Activated CD8-positive, alpha-beta memory T cell treated with anti-CD3 and anti-CD28 coated beads, Interleukin-2, amount 50 U/mL, for 1 hour (primary cell): ENCODE results near the gene ROR1.
"Not testable (repeated sequence)": the region's sequence is repeated elsewhere in the genome, so short reads cannot be mapped to it uniquely, and the experiment has no call there.

Experiments used
- DNase-seq: peaks from one replicate; pipeline ENCODE4 v3.0.0-alpha.2; 2020; ENCODE audit errors: extremely low read depth

ROR1 gene

DNA sequence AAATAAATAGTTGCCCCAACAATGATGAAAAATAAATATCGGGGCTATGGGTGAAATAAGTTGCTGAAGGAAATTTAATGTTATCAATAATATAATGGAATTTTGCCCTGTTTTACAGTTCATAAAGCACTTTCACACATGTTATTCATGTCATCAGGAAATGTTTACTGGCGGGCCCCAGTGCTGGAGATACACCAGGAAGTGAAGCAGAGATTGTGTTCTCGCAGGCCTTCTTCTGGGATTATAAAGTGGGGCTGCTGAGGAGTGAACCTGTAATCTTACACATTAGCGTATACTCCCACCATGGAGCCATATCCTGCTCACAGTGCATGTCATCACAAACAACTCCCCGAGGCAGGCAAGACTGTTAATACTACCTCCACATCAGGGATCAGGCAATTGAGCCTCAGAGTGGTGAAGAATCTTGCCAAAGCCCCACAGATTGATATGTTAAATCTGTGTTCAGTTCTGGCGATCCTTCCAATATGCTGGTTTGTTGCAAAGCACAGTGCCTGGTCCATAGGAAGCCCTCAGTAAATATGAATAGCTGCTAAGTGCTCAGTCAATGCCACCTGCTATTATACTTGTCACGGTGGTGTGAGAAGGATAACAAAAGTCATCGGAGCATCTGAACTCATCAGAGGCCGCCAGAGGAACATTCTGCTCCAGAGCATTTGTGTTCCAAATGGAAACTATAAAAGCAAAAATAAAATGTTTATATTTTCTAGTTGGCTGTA lies 325.2 kb downstream of the ROR1 start:
- no peak for DNase-seq

DNA sequence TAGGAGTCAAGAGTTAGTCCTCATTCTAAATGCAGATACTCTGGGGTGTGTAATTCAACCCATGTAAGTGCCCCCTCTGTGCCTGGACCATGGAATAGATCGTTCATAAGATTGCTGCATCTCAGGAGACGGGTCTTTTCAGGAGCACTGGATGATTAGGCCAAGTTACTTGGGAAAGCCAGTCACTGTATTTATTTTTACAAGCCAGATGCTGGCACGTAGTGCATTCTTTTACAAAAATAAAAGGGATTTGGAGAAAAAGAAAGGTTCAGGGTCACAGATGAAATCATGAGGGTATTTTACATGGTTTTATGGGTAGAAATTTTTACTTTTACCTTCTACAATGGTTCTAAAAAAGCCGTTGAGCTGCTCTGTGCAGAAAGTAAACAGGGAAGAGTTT lies 327.0 kb downstream of the ROR1 start:
- DNase-seq: no peak

DNA sequence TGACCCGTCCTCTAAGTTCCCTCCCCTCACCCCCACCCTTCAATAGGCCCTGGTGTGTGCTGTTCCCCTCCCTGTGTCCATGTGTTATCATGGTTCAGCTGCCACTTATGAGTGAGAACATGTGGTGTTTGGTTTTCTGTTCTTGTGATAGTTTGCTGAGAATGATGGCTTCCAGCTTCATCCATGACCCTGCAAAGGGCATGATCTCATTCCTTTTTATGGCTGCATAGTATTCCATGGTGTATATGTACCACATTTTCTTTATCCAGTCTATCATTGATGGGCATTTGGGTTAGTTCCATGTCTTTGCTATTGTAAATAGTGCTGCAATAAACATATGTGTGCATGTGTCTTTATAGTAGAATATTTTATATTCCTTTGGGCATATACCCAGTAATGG lies 330.8 kb downstream of the ROR1 start:
- not testable (repeated sequence) for DNase-seq

DNA sequence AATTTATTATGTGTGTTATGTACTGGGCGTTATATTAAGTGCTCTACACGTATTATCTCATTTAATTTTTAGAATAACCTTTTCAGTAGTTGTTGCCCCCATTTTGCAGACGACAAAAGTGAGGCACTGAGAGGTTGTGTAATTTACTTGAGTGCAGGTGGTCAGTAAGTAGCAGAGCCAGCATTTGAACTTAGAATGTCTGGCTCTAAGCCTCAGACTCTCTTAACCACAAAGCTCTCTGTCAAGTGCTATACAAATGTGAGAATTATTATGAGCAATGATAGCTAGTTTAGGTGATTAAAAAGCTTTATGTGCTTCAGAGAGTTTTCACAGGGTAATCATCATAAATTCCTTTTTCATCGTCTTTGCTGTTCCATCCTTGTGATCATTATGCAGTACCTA lies 333.3 kb downstream of the ROR1 start:
- no peak for DNase-seq

DNA sequence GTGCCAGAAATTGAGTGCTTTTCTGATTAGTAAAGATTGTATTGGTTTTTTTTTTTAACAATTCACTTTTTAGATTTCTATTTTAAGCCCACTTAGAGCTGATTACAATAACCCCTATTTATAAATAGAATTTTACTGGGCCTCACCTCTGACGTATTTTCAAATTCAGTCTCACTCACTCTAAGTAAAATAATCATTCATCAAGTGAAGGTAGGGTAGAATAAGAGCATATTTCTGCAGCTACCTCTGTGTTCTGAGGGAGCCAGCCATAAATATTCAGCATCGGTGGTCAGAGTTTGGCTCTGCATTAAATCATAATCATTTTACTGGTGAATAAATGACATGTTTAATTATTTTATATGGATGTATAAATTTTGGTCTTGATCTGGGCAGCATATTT lies 333.8 kb downstream of the ROR1 start:
- no peak for DNase-seq

DNA sequence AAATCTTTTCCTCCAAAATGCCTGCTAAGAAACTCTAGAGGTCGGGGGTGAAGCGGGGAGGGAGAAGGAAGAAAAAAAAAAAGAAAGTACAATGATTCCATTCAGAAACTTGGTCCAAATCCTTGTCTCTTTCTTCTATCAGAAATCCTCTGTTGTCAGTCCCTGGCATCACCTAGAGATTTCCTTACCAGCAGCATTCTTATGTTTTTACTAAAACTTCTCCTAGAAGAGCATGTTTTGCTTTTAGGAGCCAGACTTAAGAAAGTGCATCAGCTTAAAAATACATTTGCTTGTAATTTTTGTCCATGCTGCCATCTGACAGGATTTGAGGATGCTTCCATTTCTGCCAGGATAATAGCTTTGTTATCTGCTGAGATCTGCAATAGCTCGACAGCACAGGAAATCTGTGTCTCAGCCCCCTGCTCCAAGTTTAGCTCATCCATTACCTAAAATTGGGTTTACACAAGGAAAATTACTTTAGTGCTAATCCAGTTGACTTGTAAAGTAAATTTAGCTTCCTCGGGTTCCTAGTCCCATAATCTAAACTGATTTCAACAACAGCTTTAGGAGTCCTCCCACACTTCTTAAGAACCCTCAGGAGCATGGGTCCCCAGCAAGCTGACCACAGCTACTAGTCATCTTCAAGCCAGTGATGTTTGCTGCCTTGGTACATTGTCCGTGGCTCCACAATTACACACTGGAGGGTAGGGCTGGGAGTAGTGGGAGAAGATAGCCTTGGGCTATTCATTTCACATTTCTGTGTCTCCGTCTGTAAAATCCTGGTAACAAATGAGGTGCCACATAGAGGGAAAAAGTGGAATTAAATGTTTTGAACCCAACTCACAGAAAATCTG lies 337.3 kb downstream of the ROR1 start:
- no peak for DNase-seq

DNA sequence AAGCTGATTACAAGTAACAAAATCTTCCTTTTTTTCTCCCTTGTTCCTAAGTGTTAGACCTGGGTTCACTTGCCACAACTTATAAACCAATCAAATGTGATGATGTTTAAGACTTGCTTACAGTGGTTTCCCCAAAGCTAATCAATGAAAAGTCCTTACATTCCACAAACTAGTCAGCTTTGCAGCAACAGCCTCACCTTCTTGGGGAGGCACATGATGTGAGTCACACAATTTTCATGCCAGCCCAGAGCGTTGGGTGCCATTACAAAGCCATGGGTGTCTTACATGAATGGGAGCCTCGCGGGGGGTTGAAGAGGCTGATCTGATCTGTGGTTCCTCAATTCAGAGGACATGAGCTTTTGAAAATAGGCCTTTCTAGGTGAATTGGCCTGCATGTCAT lies 338.0 kb downstream of the ROR1 start:
- DNase-seq: no peak

DNA sequence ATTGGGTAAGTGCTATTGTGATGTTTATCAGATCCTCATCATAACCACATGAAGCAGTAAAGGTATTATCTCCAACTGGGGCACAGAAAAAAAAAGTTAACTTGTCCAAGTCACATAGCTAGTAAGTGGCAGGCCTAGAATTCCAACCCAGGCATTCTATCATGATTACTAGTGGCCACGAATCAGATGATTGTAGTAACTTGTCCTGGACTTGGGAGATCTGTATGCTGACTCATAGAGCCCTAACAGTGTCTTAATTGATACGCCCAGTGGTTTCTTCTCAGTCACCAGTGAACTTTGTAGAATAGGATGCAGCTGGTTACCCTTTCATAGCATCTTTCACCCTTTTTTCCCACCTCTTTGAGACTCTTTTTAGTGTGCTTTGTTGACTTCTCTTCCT lies 338.5 kb downstream of the ROR1 start:
- DNase-seq: no peak

DNA sequence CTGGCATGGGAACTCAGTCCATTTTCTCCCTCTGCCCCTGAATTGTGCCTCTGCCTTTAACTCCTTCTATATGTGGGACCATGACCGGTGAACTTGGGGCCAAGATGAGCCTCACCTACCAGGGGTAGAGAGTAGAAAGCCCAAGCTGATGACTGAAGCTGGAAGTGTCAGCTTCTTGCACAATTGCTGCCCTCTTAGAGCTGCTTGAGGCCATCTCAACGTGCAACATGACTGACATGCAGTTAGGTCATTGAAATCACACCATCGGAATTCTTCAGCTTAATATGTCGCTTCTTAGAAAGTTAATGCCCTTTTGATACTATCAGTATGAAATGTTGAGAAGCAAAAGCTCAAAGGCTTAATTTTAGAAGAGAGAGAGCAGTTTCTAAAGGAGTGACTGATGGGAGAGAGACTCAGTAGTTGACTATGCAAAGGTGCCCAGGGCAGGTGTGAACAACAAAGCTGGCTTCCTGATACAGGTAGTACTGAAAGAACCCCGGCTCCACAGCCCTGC lies 340.3 kb downstream of the ROR1 start:
- no peak for DNase-seq

DNA sequence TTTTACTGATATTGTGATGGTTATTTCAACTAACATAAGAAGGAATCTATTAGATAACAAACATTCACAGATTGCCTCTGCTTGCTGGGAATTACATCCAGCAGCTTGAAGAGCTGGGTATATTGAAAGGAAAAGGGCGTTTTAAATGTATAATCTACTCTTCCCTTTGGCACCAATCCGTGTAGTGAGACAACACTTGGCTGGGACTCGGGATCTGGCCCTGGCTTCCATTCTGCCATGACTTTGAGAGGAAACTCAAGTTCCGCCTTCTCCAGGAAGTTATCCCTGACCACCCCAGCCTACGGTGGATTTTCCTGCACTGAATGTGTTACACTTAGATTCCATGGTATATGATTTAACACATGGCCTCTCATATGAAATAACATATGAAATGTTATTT lies 342.7 kb downstream of the ROR1 start:
- DNase-seq: no peak

DNA sequence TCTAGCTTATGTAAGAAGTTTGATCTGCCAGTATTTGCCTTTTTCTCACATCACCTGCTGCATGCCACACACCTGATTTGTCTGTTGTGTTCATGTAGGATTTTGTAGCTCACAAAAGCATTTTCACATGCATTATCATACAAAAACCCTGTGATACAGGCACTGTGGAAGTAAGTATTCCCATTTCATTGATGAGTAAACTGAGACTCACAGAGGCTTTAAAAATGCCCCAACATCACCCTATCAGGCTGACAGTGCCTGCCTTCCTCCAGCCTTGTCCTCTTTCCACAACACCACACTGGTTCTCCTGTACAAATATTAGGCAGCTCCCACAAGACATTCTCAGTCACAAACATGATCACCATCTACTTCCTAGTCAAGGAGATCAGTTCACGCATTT lies 343.7 kb downstream of the ROR1 start:
- no peak for DNase-seq

DNA sequence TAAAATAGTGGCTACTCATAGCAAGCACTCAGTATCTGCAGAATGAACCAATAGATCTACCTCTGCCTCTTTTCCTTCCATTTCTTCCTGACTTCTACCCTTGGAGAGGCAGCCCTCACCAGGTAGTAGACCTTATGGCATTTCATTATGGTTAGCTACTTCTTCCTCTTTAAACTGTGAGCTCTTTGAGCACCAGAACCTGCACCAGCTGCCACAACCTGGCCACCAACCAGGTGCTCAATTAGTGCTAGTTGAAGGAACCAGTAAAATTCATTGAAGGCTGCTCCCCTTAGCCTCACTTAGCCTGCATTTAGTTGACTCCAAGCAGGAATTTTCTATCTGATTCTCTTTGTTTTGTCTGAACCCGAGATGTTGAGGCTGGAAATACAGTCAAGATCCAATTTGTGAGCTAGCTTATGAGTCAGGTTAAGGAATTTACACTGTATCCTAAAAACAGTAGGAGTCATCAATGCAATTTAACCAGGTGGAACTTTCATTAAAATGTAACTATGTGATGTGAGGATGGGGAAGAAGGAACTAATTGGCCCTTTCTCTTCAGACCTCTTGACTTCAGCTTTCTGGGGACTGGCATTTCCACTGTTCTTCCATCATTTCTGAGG lies 348.1 kb downstream of the ROR1 start:
- no peak for DNase-seq

DNA sequence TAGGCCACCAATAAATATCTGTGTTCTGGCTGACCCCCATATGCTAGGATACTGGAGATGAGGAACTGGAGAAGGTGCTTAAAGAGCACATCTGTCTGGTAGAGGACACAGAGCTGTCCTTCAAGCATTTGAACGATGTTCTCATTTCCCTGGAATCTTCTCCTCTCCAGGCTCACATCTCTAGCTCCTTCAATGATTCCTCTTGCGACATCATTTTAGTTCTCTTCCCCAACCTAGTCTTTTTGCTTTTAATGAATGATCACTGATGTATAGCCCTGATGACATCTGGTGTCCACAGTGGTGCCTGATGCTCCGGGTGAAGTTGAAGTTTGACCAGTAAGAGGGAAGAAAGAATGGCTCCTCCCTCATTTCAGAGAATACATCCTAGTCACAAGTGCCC lies 348.8 kb downstream of the ROR1 start:
- DNase-seq: no peak

DNA sequence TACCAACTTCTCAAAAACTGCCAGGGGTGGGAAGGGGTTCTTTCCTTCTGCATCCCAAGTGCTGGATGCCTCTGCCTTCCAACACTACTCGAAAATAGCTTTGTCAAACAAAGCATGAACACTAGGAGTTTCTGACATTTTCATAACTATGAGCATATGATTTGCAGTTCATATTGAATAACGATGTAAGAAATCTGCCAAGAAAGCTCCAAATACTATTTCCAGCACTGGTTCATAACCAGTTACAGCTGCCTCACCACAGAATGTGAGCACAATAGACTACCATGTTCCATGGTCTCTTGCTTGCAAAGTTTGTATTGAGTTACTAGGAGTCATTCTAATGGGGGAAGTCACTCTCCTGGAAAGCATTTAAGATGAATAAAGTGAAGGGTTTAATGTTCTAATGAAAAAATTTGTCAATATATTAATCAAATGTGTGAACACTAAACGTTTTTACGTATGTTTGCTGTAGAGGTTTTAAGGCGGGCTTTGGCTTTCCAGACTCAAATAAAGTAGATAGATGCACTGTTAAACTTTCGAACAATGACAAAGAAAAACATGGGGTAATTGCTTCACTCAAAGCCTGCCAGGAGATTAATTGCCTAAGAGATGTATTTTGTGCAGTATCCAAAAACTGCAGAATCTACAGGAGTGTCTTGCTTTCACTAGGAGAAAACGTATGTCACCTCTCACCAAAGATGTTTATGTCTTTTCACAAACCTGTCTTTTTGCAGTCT lies 351.1 kb downstream of the ROR1 start:
- no peak for DNase-seq

DNA sequence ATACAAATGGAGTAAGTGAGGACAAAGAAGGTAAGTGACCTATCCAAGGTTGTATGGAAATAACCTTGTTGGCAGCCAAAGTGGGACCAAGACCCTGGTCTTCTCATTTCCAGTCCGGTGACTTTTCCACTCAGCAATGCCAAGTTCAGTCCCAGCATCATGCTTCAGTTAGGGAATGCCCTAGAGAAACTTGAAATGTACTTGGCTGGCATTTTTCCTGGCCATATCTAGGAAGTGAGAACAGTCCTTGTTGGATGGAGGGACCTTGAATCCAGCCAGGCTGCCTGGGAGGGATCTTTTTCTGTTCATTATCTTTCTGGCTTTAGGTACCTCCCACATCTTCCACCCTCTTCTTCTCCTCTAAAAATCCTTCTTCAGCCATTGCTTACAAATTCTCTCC lies 352.8 kb downstream of the ROR1 start:
- DNase-seq: no peak

DNA sequence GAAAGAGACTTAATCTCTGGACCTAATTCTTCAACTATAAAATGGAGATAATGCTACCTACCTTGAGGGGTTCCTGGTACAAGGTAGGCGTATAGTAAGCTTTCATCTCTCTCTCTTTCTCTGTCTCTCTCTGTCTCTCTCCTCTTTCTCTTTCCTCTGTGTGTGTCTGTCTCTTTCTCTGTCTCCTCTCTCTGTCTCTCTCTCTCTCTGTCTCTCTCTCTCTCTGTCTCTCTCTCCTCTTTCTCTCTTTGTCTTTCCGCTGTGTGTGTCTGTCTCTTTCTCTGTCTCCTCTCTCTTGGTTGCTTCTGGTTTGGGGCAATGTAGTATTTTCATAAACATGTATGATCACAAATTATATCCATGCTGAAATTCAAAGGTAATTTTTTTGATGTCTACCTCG lies 353.5 kb downstream of the ROR1 start:
- no peak for DNase-seq

DNA sequence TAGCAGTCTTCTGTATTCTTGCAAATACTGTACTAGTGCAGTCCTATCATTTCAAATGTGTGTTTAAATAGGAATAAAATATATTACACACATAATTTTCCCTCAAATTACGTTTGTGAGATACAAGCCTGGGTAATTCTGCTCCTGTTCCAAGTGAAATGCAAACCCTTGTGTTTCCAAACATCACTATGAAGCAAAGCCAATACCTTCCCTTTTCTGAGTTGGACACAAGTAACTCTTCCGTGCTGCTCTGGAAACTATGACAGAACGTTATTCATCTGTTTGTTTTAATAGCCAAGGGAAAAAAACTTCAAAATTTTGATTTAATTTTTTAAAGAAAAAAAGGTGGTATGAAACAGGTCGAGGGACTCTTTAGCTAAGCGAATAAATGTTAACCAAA lies 355.9 kb downstream of the ROR1 start:
- no peak for DNase-seq

DNA sequence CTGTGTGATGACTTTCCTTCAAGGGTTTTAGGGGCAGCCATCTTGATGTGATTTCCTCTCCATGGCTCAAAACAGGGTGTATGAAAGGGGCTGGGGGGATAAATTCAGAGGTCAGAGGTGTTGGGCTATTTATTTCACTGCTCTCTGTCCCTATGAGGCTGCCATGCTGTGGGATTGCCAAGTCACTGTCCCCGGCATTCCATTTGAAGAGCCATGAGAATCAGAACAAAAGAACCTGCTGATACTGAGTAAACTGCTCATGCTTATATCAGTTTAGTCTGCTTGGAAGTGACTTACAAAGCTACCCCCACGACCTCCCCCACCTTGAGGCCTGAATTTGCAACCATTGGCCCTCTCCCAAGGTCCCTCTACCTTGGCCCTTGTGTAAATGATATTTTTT lies 357.3 kb downstream of the ROR1 start:
- no peak for DNase-seq

DNA sequence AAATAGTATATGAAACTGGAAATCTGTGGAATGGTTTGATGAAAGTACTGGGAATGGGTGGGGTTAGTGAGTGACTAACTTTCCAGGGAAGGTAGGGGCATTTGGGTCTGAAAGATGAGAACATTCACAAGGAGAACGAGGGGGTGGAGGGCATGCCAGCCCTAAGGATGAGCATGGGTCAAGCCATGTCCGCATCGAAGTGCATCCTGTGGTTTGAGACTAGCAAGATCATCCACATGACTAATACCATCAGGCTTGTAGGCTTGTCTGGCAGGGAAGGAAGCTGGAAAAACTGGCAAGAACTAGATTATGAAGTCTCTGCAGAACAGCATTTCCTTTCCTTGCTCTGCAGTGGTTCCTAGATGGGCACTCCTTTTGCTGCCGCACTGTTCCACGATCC lies 359.2 kb downstream of the ROR1 start:
- no peak for DNase-seq

DNA sequence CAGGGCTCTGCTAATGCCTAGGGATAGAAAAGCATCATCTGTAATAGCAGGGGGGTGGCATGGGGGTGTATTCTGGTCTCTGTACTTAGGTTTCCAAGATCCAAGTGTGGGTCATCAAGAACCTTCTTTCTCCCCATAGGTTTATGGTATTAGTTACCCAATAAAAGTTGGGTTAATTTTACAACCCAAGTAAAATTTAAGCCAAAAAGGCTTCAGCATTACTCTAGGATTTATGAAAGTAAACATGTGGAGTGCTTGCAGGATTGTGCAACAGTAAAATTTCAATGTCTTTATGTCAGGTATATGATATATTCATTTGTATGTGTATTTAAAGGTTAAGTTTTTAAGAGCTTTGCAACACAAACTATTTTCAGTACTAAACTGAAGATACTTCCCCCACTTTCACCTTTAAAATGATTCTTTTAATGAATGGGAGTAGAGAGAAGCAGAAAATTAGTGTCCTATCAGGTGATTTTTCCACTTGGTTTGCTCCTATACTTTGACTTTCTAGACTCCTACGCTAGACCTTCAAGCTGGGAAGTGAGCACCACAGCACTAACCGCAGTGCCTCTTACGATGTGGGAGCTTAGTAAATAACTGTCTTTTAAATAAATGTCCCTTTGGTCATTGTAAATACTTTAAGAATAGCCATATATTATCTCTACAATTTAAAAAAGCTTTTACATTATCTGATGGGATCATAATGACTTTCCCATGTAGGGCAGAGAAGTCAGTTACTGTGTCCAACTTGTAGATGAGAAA lies 361.8 kb downstream of the ROR1 start:
- DNase-seq: no peak

DNA sequence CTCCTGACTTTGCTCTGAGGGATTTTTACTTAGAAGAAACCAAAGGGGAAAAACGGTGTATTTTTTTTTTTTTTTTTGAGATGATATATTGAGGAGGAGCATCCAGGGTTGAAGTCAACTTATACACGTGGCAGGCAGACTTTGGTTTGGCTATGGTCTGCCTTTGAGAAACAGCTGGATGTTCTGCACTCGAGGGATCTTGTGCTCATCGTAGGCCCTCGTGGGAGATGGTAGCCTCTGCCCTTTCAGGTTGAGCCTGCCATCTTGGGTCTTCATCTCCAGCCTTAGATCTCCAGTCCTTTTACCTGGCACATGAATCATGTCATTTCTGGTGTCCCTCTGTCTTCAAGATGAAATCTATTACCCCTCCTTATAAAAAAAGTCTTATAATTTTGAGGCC lies 362.5 kb downstream of the ROR1 start:
- DNase-seq: no peak
